Mesenteric fat pad (tissue), 1 donor: Measurements from ENCODE around the gene PPARGC1A. TPM values are rescaled to one million over a fixed set of nuclear protein-coding genes. Genes with fewer than 3 reads are reported as not detected.

Experiments
- DNase-seq: peaks from one replicate; pipeline ENCODE4 v3.0.0-alpha.2; 2020; ENCODE audit warnings: low spot score
- long read RNA-seq: library from polyadenylated mRNA; unstranded; transcript quantifications from one replicate; pipeline ENCODE4 v2.0.0, GENCODE V29; 2020
- total RNA-seq: library from RNA; stranded (reverse); fragmentation: NEBNext Ultra II Directional; extraction: Animal tissue kit (Norgen Biotek cat#: 25700); gene quantifications from one replicate; pipeline ENCODE4 v1.2.1, GENCODE V29; 2021
- donor health status: DM: yes; HTN: yes; CAD: no.

Gene PPARGC1A
- 9.7 TPM for total RNA-seq
- long read RNA-seq, full-length matches to known transcripts, result 2 of 8 reads
- long read RNA-seq, partial matches to known transcripts, result 0 of 8 reads
- long read RNA-seq, other reads (novel, unspliced or antisense), result 6 of 8 reads

- no peak for DNase-seq
Observed at GRCh38 chr4:23889814-23890341, at the start of gene PPARGC1A. TSS of gene PPARGC1A (minus strand) at chr4:23890047. CDS start at chr4:23889957, 90 bp downstream.

- no peak for DNase-seq
Observed at GRCh38 chr4:23938796-23939195, 48.9 kb upstream of the PPARGC1A start.

- DNase-seq, result no peak
Observed at GRCh38 chr4:23937173-23937572, 47.3 kb upstream of the PPARGC1A start.

GRCh38 chr4:23934915-23935314 lies 45.1 kb upstream of the PPARGC1A start:
- DNase-seq, result no peak

GRCh38 chr4:23934223-23934622 lies 44.4 kb upstream of the PPARGC1A start:
- no peak for DNase-seq

GRCh38 chr4:23932901-23933308 lies 43.1 kb upstream of the PPARGC1A start:
- no peak for DNase-seq

- no peak for DNase-seq
Observed at GRCh38 chr4:23932186-23932585, 42.3 kb upstream of the PPARGC1A start.

GRCh38 chr4:23931489-23931830 lies 41.6 kb upstream of the PPARGC1A start:
- no peak for DNase-seq

GRCh38 chr4:23930750-23931488 lies 41.1 kb upstream of the PPARGC1A start:
- no peak for DNase-seq

GRCh38 chr4:23929248-23929647 lies 39.4 kb upstream of the PPARGC1A start:
- no peak for DNase-seq

GRCh38 chr4:23924556-23924955 lies 34.7 kb upstream of the PPARGC1A start:
- no peak for DNase-seq

- DNase-seq, result no peak
Observed at GRCh38 chr4:23923840-23924239, 34.0 kb upstream of the PPARGC1A start.

GRCh38 chr4:23923141-23923540 lies 33.3 kb upstream of the PPARGC1A start:
- no peak for DNase-seq

- DNase-seq, result no peak
Observed at GRCh38 chr4:23922541-23923111, 32.8 kb upstream of the PPARGC1A start.

- no peak for DNase-seq
Observed at GRCh38 chr4:23922013-23922412, 32.2 kb upstream of the PPARGC1A start.

GRCh38 chr4:23921447-23921845 lies 31.6 kb upstream of the PPARGC1A start:
- DNase-seq, result no peak

- DNase-seq, result no peak
Observed at GRCh38 chr4:23920716-23921446, 31.0 kb upstream of the PPARGC1A start.

GRCh38 chr4:23920296-23920695 lies 30.4 kb upstream of the PPARGC1A start:
- DNase-seq, result no peak

GRCh38 chr4:23916282-23916681 lies 26.4 kb upstream of the PPARGC1A start:
- DNase-seq, result no peak

- DNase-seq, result no peak
Observed at GRCh38 chr4:23915459-23916132, 25.7 kb upstream of the PPARGC1A start.

- DNase-seq, result no peak
Observed at GRCh38 chr4:23911675-23912455, 22.0 kb upstream of the PPARGC1A start.
